HepG2 (cell line): ENCODE measurements around the gene TGM6. TPM values are rescaled to one million over a fixed set of nuclear protein-coding genes. Genes with fewer than 3 reads are reported as not detected.

Experiments used
- HES4 ChIP-seq: sonication (generic); formaldehyde crosslinking; IDR thresholded peaks from 2 replicates; pipeline ENCODE4 v1.9.0; 2021; ENCODE audit warnings: mild to moderate bottlenecking, missing genetic modification reagents, borderline replicate concordance
- MIER2 ChIP-seq: IDR thresholded peaks from 2 replicates; pipeline ENCODE4 v1.6.1; 2016; ENCODE audit warnings: missing biosample characterization, missing genetic modification reagents
- NR1H2 ChIP-seq: sonication (generic); formaldehyde crosslinking; IDR thresholded peaks from 2 replicates; pipeline ENCODE4 v1.8.1; 2022; ENCODE audit warnings: low read depth, missing genetic modification reagents, borderline replicate concordance
- PAX8 ChIP-seq: sonication (generic); formaldehyde crosslinking; IDR thresholded peaks from 2 replicates; pipeline ENCODE4 v1.8.0; 2022; ENCODE audit warnings: mild to moderate bottlenecking, missing genetic modification reagents, borderline replicate concordance
- RARG ChIP-seq: sonication (generic); formaldehyde crosslinking; IDR thresholded peaks from 2 replicates; pipeline ENCODE4 v1.4.0; 2020; ENCODE audit warnings: low read depth, mild to moderate bottlenecking, missing genetic modification reagents
- RXRA ChIP-seq: sonication (generic); formaldehyde crosslinking; IDR thresholded peaks from 2 replicates; pipeline ENCODE4 v1.5.1; 2020; ENCODE audit warnings: missing genetic modification reagents
- YY1 ChIP-seq: IDR thresholded peaks from 2 replicates; pipeline ENCODE4 v1.6.1; 2011; ENCODE audit warnings: low read length, low read depth, moderate library complexity, mild to moderate bottlenecking; ENCODE audit not compliant: insufficient read depth, insufficient replicate concordance
- ZBTB21 ChIP-seq: sonication (generic); formaldehyde crosslinking; IDR thresholded peaks from 2 replicates; pipeline ENCODE4 v1.4.0; 2020; ENCODE audit warnings: missing genetic modification reagents
- ZHX2 ChIP-seq, 2 experiments: sonication (generic) in 1 of 2; formaldehyde crosslinking in 1 of 2; IDR thresholded peaks; 2 replicates each; pipeline versions ENCODE4 v1.6.1 to v1.9.0; 2014 to 2022; ENCODE audit warnings: antibody characterized with exemption in 1 of 2, borderline replicate concordance in 1 of 2, inconsistent platforms in 1 of 2, low read depth in 1 of 2, missing genetic modification reagents in 1 of 2
- ZNF138 ChIP-seq: sonication (generic); formaldehyde crosslinking; IDR thresholded peaks from 2 replicates; pipeline ENCODE4 v1.5.0; 2020; ENCODE audit warnings: mild to moderate bottlenecking, low read depth, missing genetic modification reagents
- ZNF20 ChIP-seq: sonication (generic); formaldehyde crosslinking; IDR thresholded peaks from 2 replicates; pipeline ENCODE4 v1.4.0; 2020; ENCODE audit warnings: mild to moderate bottlenecking, moderate library complexity, missing genetic modification reagents
- ZNF275 ChIP-seq: sonication (generic); formaldehyde crosslinking; IDR thresholded peaks from 2 replicates; pipeline ENCODE4 v1.8.0; 2022; ENCODE audit warnings: missing genetic modification reagents, mild to moderate bottlenecking, inconsistent platforms, borderline replicate concordance
- ZNF276 ChIP-seq: sonication (generic); formaldehyde crosslinking; IDR thresholded peaks from 2 replicates; pipeline ENCODE4 v1.4.0; 2020; ENCODE audit warnings: mild to moderate bottlenecking, low read depth, missing genetic modification reagents
- ZNF44 ChIP-seq: sonication (generic); formaldehyde crosslinking; IDR thresholded peaks from 2 replicates; pipeline ENCODE4 v1.5.1; 2020; ENCODE audit warnings: mild to moderate bottlenecking, missing genetic modification reagents
- ZNF501 ChIP-seq: sonication (generic); formaldehyde crosslinking; IDR thresholded peaks from 2 replicates; pipeline ENCODE4 v1.5.1; 2020; ENCODE audit warnings: mild to moderate bottlenecking, moderate library complexity, missing genetic modification reagents
- ZNF549 ChIP-seq: sonication (generic); formaldehyde crosslinking; IDR thresholded peaks from 2 replicates; pipeline ENCODE4 v1.5.0; 2020; ENCODE audit warnings: missing genetic modification reagents
- polyA plus RNA-seq, 8 experiments: library from polyadenylated mRNA; depleted of rRNA in 3 of 8; stranded (reverse) in 7 of 8; unstranded in 1 of 8; fragments of >200 nt; fragmentation: Illumina TruSeq in 4 of 8; extraction: Trizol in 4 of 8; gene quantifications; 2 replicates each; pipeline versions ENCODE4 v1.2.1 to v1.2.3, GENCODE V29; 2011 to 2016; ENCODE audit warnings: low read depth in 4 of 8, missing spikeins in 1 of 8, mixed read lengths in 1 of 8; ENCODE audit not compliant: insufficient read depth in 1 of 8
- total RNA-seq, 5 experiments: library from RNA; depleted of rRNA; stranded (reverse); fragments of >200 nt; fragmentation: Illumina TruSeq; extraction: Trizol; gene quantifications; 2 replicates each; pipeline ENCODE4 v1.2.3, GENCODE V29; 2016; ENCODE audit warnings: low read depth in 1 of 5
- TF ChIP-seq, protein P1 (sequence below): sonication (generic); formaldehyde crosslinking; IDR thresholded peaks from 2 replicates; pipeline ENCODE4 v1.5.1; 2020; ENCODE audit warnings: mild to moderate bottlenecking, moderate library complexity, missing genetic modification reagents

TGM6 gene
- total and polyA plus RNA-seq, 2 of the 13 experiments (the other 11 are each of a cell fraction or from before 2014, with no cell fraction given): not detected

- TF ChIP-seq ZHX2 (IDR thresholded peaks at IDR 0.05; ENCODE audit: low read depth): peak; percentile 65; the same call in 1 of the 2 replicates
- no peak for TF ChIP-seq ZHX2 (CRISPR knock-in tag; IDR thresholded peaks at IDR 0.05; ENCODE audit: borderline replicate concordance)
- peak; percentile 62; the same call in 1 of the 2 replicates for TF ChIP-seq ZNF138 (CRISPR knock-in tag)
- no peak for TF ChIP-seq YY1
- TF ChIP-seq ZNF549 (CRISPR knock-in tag): no peak
- TF ChIP-seq ZNF276 (CRISPR knock-in tag): no peak
- peak; percentile 11; the same call in 1 of the 2 replicates for TF ChIP-seq ZBTB21
- no peak for TF ChIP-seq PAX8 (CRISPR knock-in tag)
- no peak for TF ChIP-seq HES4 (CRISPR knock-in tag)
- no peak for TF ChIP-seq RARG (CRISPR knock-in tag)
- peak; percentile 53; the same call in 1 of the 2 replicates for TF ChIP-seq NR1H2 (CRISPR knock-in tag)
- TF ChIP-seq ZNF275: peak; percentile 78; the same call in 1 of the 2 replicates
- TF ChIP-seq MIER2 (CRISPR knock-in tag): peak; percentile 33; the same call in 1 of the 2 replicates
- peak; percentile 80 for TF ChIP-seq RXRA (CRISPR knock-in tag)
- TF ChIP-seq, protein P1, sequence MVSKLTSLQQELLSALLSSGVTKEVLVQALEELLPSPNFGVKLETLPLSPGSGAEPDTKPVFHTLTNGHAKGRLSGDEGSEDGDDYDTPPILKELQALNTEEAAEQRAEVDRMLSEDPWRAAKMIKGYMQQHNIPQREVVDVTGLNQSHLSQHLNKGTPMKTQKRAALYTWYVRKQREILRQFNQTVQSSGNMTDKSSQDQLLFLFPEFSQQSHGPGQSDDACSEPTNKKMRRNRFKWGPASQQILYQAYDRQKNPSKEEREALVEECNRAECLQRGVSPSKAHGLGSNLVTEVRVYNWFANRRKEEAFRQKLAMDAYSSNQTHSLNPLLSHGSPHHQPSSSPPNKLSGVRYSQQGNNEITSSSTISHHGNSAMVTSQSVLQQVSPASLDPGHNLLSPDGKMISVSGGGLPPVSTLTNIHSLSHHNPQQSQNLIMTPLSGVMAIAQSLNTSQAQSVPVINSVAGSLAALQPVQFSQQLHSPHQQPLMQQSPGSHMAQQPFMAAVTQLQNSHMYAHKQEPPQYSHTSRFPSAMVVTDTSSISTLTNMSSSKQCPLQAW: peak; percentile 86
- TF ChIP-seq ZNF501 (CRISPR knock-in tag): peak; percentile 75
- TF ChIP-seq ZNF44: no peak
- no peak for TF ChIP-seq ZNF20 (CRISPR knock-in tag)
Observed at GRCh38 chr20:2475850-2476741, 95.4 kb downstream of the TGM6 start (continued).
